Measurements from ENCODE around the gene ZNF652.

DNA sequence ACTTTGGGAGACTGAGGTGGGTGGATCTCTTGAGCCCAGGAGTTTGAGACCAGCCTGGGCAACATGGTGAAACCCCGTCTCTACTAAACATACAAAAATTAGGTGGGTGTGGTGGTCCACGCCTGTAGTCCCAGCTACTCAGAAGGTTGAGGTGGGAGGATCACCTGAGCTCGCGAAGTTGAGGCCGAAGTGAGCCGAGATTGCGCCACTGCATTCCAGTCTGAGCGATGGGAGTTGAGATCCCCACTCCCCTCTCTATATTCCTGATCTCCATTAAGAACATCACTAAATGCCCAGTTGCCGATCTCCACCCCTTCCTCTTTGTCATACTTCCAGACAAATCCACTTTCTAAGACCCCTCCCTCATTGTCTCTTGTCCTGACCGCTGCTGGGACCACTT lies 24.3 kb upstream of the ZNF652 start:
- no peak for TF ChIP-seq EZH2 (IDR thresholded peaks at IDR 0.05; ENCODE audit: borderline replicate concordance, low read depth, low read length, poor library complexity, severe bottlenecking)
- TF ChIP-seq, protein P1, sequence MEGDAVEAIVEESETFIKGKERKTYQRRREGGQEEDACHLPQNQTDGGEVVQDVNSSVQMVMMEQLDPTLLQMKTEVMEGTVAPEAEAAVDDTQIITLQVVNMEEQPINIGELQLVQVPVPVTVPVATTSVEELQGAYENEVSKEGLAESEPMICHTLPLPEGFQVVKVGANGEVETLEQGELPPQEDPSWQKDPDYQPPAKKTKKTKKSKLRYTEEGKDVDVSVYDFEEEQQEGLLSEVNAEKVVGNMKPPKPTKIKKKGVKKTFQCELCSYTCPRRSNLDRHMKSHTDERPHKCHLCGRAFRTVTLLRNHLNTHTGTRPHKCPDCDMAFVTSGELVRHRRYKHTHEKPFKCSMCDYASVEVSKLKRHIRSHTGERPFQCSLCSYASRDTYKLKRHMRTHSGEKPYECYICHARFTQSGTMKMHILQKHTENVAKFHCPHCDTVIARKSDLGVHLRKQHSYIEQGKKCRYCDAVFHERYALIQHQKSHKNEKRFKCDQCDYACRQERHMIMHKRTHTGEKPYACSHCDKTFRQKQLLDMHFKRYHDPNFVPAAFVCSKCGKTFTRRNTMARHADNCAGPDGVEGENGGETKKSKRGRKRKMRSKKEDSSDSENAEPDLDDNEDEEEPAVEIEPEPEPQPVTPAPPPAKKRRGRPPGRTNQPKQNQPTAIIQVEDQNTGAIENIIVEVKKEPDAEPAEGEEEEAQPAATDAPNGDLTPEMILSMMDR (conservative IDR thresholded peaks at IDR 0.05; ENCODE audit: low read depth, low read length) = no peak
